SK-N-SH (cell line): ENCODE data around the gene SH3GL2. TPM values are rescaled to one million over a fixed set of nuclear protein-coding genes. Genes with fewer than 3 reads are reported as not detected.

Source experiments
- CTCF ChIA-PET: fragments of 300-600, 350-600 bp; formaldehyde crosslinking; extraction: SDS; loops from one replicate; lab custom pipeline; 2021; lab: Yijun Ruan, JAX
- POLR2A ChIA-PET: fragments of 350-600 bp; sonication (Branson Sonifier 250); formaldehyde crosslinking; extraction: SDS; loops from one replicate; lab custom pipeline; 2020; ENCODE audit warnings: antibody characterized with exemption, inconsistent platforms; lab: Yijun Ruan, JAX
- DNase-seq: peaks from one replicate; pipeline ENCODE4 v3.0.0; 2012
- H2AFZ ChIP-seq: fragments of 200-600 bp; sonication (generic); 2 replicates; pipeline ENCODE4 v1.8.1; 2016; ENCODE audit warnings: antibody characterized with exemption, mild to moderate bottlenecking, low read depth
- H3F3A ChIP-seq: fragments of 200-600 bp; sonication (generic); replicated peaks from 2 replicates; pipeline ENCODE3; 2016; ENCODE audit warnings: antibody characterized with exemption, mild to moderate bottlenecking; ENCODE audit not compliant: insufficient read depth
- H3K27ac ChIP-seq, 2 experiments: fragments of 200-500 bp in 1 of 2; fragments of 200-600 bp in 1 of 2; sonication (Bioruptor generic) in 1 of 2; sonication (generic), shearing (Covaris generic) in 1 of 2; 2 replicates each; pipeline versions ENCODE4 v1.5.1 to v1.6.1; 2014 to 2016; ENCODE audit warnings: low read depth in 2 of 2, inconsistent platforms in 1 of 2, low read length in 1 of 2, mild to moderate bottlenecking in 1 of 2, mixed read lengths in 1 of 2
- H3K27me3 ChIP-seq: fragments of 200-600 bp; sonication (generic), shearing (Covaris generic); 2 replicates; pipeline ENCODE4 v1.6.1; 2016; ENCODE audit warnings: mixed run types; ENCODE audit not compliant: insufficient read depth
- H3K36me3 ChIP-seq, 2 experiments: fragments of 200-500 bp in 1 of 2; fragments of 200-600 bp in 1 of 2; sonication (Bioruptor generic) in 1 of 2; sonication (generic) in 1 of 2; replicated peaks in 1 of 2; 2 replicates each; pipeline versions ENCODE3 to v1.5.1; 2014 to 2016; ENCODE audit warnings: low read length in 1 of 2, mild to moderate bottlenecking in 1 of 2; ENCODE audit not compliant: insufficient read depth in 2 of 2, control insufficient read depth in 1 of 2
- H3K4me1 ChIP-seq, 2 experiments: fragments of 200-500 bp in 1 of 2; fragments of 200-600 bp in 1 of 2; sonication (Bioruptor generic) in 1 of 2; sonication (generic), shearing (Covaris generic) in 1 of 2; 2 replicates each; pipeline versions ENCODE4 v1.5.1 to v1.6.1; 2014 to 2016; ENCODE audit warnings: low read depth in 1 of 2, low read length in 1 of 2, mixed run types in 1 of 2; ENCODE audit not compliant: insufficient read depth in 2 of 2, control insufficient read depth in 1 of 2
- H3K4me2 ChIP-seq: fragments of 200-600 bp; sonication (generic), shearing (Covaris generic); 2 replicates; pipeline ENCODE4 v1.6.1; 2017; ENCODE audit warnings: mixed run types
- H3K4me3 ChIP-seq, 2 experiments: fragments of 200-500 bp in 1 of 2; fragments of 200-600 bp in 1 of 2; sonication (Bioruptor generic) in 1 of 2; sonication (generic), shearing (Covaris generic) in 1 of 2; 2 replicates each; pipeline versions ENCODE4 v1.5.1 to v1.8.1; 2014 to 2016; ENCODE audit warnings: low read depth in 2 of 2, inconsistent platforms in 1 of 2, low read length in 1 of 2, mild to moderate bottlenecking in 1 of 2, mixed read lengths in 1 of 2, moderate library complexity in 1 of 2
- H3K79me2 ChIP-seq: fragments of 200-600 bp; sonication (generic); 2 replicates; pipeline ENCODE4 v1.8.1; 2017; ENCODE audit warnings: mild to moderate bottlenecking; ENCODE audit not compliant: insufficient read depth
- H3K9ac ChIP-seq: fragments of 200-600 bp; sonication (generic); 2 replicates; pipeline ENCODE4 v1.6.1; 2017; ENCODE audit warnings: mixed run types
- H3K9me2 ChIP-seq: fragments of 200-600 bp; sonication (generic); 2 replicates; pipeline ENCODE4 v1.6.1; 2017; ENCODE audit warnings: mixed run types
- H3K9me3 ChIP-seq: fragments of 200-600 bp; sonication (generic); 2 replicates; pipeline ENCODE4 v1.6.1; 2017; ENCODE audit warnings: mixed run types, mild to moderate bottlenecking, moderate library complexity
- H4K20me1 ChIP-seq: fragments of 200-600 bp; sonication (generic); 2 replicates; pipeline ENCODE4 v1.6.1; 2017; ENCODE audit warnings: mild to moderate bottlenecking, mixed run types; ENCODE audit not compliant: insufficient read depth
- ELF1 ChIP-seq: IDR thresholded peaks from 2 replicates; pipeline ENCODE4 v1.4.0; 2012
- EP300 ChIP-seq, 2 experiments: IDR thresholded peaks; 2 replicates each; pipeline versions ENCODE4 v1.4.0 to v1.6.1; 2012; ENCODE audit warnings: borderline replicate concordance in 1 of 2, low read depth in 1 of 2, low read length in 1 of 2
- FOXJ3 ChIP-seq: sonication (generic); formaldehyde crosslinking; IDR thresholded peaks from 2 replicates; pipeline ENCODE4 v1.5.1; 2020; ENCODE audit warnings: mild to moderate bottlenecking, missing genetic modification reagents
- MXI1 ChIP-seq: IDR thresholded peaks from 2 replicates; pipeline ENCODE4 v1.6.1; 2012; ENCODE audit warnings: mild to moderate bottlenecking, low read depth, low read length, improper control_type of control experiment
- NRF1 ChIP-seq: IDR thresholded peaks from 2 replicates; pipeline ENCODE4 v1.6.1; 2012; ENCODE audit warnings: low read depth, mild to moderate bottlenecking, low read length
- POLR2AphosphoS5 ChIP-seq: IDR thresholded peaks from 2 replicates; pipeline ENCODE4 v1.6.1; 2012; ENCODE audit warnings: low read depth, low read length
- RFX5 ChIP-seq: IDR thresholded peaks from 2 replicates; pipeline ENCODE4 v1.6.1; 2012; ENCODE audit warnings: mild to moderate bottlenecking, improper control_type of control experiment, low read length
- RXRA ChIP-seq: IDR thresholded peaks from 2 replicates; pipeline ENCODE4 v1.4.0; 2012; ENCODE audit warnings: low read depth, mild to moderate bottlenecking, borderline replicate concordance
- TAF1 ChIP-seq: IDR thresholded peaks from 2 replicates; pipeline ENCODE4 v1.6.1; 2012; ENCODE audit warnings: low read depth, mild to moderate bottlenecking, low read length, moderate library complexity, borderline replicate concordance
- TCF12 ChIP-seq: IDR thresholded peaks from 2 replicates; pipeline ENCODE4 v1.4.0; 2012
- USF2 ChIP-seq: fragments of 150-350 bp; IDR thresholded peaks from 2 replicates; pipeline ENCODE4 v1.6.1; 2017; ENCODE audit warnings: antibody characterized with exemption, low read length, low read depth, borderline replicate concordance
- YY1 ChIP-seq: IDR thresholded peaks from 2 replicates; pipeline ENCODE4 v1.4.0; 2012; ENCODE audit warnings: low read depth, mild to moderate bottlenecking
- ZBTB33 ChIP-seq: IDR thresholded peaks from 2 replicates; pipeline ENCODE4 v1.4.0; 2012; ENCODE audit warnings: low read depth, borderline replicate concordance
- WGBS: methylation state at CpG from one replicate; pipeline ENCODE4 v1.1.6; 2017; ENCODE audit warnings: low lambda C conversion rate; 5-methylcytosine and 5-hydroxymethylcytosine counted together
- polyA plus RNA-seq, 3 experiments: library from polyadenylated mRNA; depleted of rRNA; stranded (reverse); fragments of >200 nt; gene quantifications; 2 replicates each; pipeline ENCODE4 v1.2.3, GENCODE V29; 2012
- TF ChIP-seq, protein P1 (sequence below): fragments of 150-350 bp; IDR thresholded peaks from 2 replicates; pipeline ENCODE4 v1.6.1; 2016; ENCODE audit warnings: mild to moderate bottlenecking, low read depth, low read length
- TF ChIP-seq, protein P2 (sequence below): IDR thresholded peaks from 2 replicates; pipeline ENCODE4 v1.4.0; 2012; ENCODE audit warnings: low read depth

Gene SH3GL2
- polyA plus RNA-seq, 1 of the 3 experiments (the other 2 are of a cell fraction), result 0.05 TPM

GRCh38 chr9:17604556-17604955 is 25.7 kb downstream of the SH3GL2 start:
- Histone ChIP-seq H3K4me1 (no peaks in the 10 kb centered on the region), H3K9me3 (no peaks in the 10 kb centered on the region), H3F3A (no peaks in the 10 kb centered on the region), H4K20me1 (no peaks in the 10 kb centered on the region), H3K79me2 (no peaks in the 10 kb centered on the region), H2AFZ (no peak overlapping the region)
- POLR2A ChIA-PET, result no interaction called here
- WGBS, result 11% methylated on average over 5 of the region's 5 CpGs
- no peak for TF ChIP-seq TAF1
- no peak for TF ChIP-seq MXI1
- no peak for TF ChIP-seq ELF1
- TF ChIP-seq EP300 (IDR thresholded peaks at IDR 0.05; ENCODE audit: borderline replicate concordance in 1 of 2, low read depth in 1 of 2, low read length in 1 of 2), result no peak
- no peak for TF ChIP-seq FOXJ3 (CRISPR knock-in tag)
- no peak for TF ChIP-seq RXRA
- no peak for TF ChIP-seq NRF1
- no peak for TF ChIP-seq RFX5
- no peak for TF ChIP-seq TCF12
- TF ChIP-seq YY1, result no peak
- TF ChIP-seq, protein P1, sequence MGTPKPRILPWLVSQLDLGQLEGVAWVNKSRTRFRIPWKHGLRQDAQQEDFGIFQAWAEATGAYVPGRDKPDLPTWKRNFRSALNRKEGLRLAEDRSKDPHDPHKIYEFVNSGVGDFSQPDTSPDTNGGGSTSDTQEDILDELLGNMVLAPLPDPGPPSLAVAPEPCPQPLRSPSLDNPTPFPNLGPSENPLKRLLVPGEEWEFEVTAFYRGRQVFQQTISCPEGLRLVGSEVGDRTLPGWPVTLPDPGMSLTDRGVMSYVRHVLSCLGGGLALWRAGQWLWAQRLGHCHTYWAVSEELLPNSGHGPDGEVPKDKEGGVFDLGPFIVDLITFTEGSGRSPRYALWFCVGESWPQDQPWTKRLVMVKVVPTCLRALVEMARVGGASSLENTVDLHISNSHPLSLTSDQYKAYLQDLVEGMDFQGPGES, result no peak
- TF ChIP-seq, protein P2, sequence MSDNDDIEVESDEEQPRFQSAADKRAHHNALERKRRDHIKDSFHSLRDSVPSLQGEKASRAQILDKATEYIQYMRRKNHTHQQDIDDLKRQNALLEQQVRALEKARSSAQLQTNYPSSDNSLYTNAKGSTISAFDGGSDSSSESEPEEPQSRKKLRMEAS, result no peak
- no peak for TF ChIP-seq POLR2AphosphoS5
- no peak for TF ChIP-seq ZBTB33
- TF ChIP-seq USF2, result no peak
- TF ChIP-seq, all 33 proteins: peak for 0
- no peak overlapping the region for H3K4me2 ChIP-seq
- no peak overlapping the region for H3K4me3 ChIP-seq
- H3K36me3 ChIP-seq, result no peaks in the 10 kb centered on the region
- H3K9ac ChIP-seq, result no peak overlapping the region
- no peak for DNase-seq
- no peaks in the 10 kb centered on the region for H3K9me2 ChIP-seq
- H3K27ac ChIP-seq, result no peak overlapping the region
- CTCF ChIA-PET, result no interaction called here
- peaks cover 8% of the 10 kb centered on the region; the same call in 1 of the 2 replicates for H3K27me3 ChIP-seq
